K562 (cell line): ENCODE results near the gene VPS26A. TPM values are rescaled to one million over a fixed set of nuclear protein-coding genes. Genes with fewer than 3 reads are reported as not detected.
A peak's percentile ranks its signal among the peaks of the same experiment; 100 is the strongest.

Source experiments
- BRD4 ChIP-seq: fragments of 200-600 bp; sonication (generic); IDR thresholded peaks from 2 replicates; pipeline ENCODE4 v1.6.1; 2017; ENCODE audit warnings: inconsistent platforms
- DDX20 ChIP-seq: fragments of 450-650 bp; IDR thresholded peaks from 2 replicates; pipeline ENCODE4 v1.6.1; 2016; ENCODE audit warnings: missing genetic modification characterization, low read depth, mild to moderate bottlenecking, missing compliant biosample characterization, moderate library complexity
- E2F8 ChIP-seq: fragments of 450-650 bp; IDR thresholded peaks from 2 replicates; pipeline ENCODE4 v1.7.1; 2018; ENCODE audit warnings: mild to moderate bottlenecking, low read depth; ENCODE audit not compliant: partially characterized antibody
- FOXK2 ChIP-seq, 2 experiments: fragments of 450-650 bp; IDR thresholded peaks in 1 of 2; conservative IDR thresholded peaks in 1 of 2; 2 replicates each; pipeline ENCODE4 v1.6.1; 2016; ENCODE audit warnings: low read depth in 2 of 2, mild to moderate bottlenecking in 1 of 2
- ILF3 ChIP-seq: fragments of 450-650 bp; IDR thresholded peaks from 2 replicates; pipeline ENCODE4 v1.6.1; 2018; ENCODE audit warnings: antibody characterized with exemption, mild to moderate bottlenecking, moderate library complexity, borderline replicate concordance
- MCM5 ChIP-seq: fragments of 450-650 bp; IDR thresholded peaks from 2 replicates; pipeline ENCODE4 v1.6.1; 2016; ENCODE audit warnings: low read depth
- POLR2G ChIP-seq: fragments of 200-400 bp; formaldehyde crosslinking; IDR thresholded peaks from 2 replicates; pipeline ENCODE4 v1.6.1; 2017; ENCODE audit warnings: low read depth, mild to moderate bottlenecking, antibody characterized with exemption, low read length, moderate library complexity
- RFX1 ChIP-seq: fragments of 450-650 bp; IDR thresholded peaks from 2 replicates; pipeline ENCODE4 v1.6.1; 2016; ENCODE audit warnings: mild to moderate bottlenecking, moderate library complexity
- TCF7 ChIP-seq: sonication (generic); IDR thresholded peaks from 2 replicates; pipeline ENCODE4 v1.6.1; 2016; ENCODE audit warnings: antibody characterized with exemption, borderline replicate concordance
- YBX1 ChIP-seq: fragments of 450-650 bp; IDR thresholded peaks from 2 replicates; pipeline ENCODE4 v1.7.1; 2016; ENCODE audit warnings: mild to moderate bottlenecking
- ZFP36 ChIP-seq: fragments of 150-350 bp; IDR thresholded peaks from 2 replicates; pipeline ENCODE4 v1.6.1; 2018; ENCODE audit warnings: low read length, low read depth; ENCODE audit not compliant: partially characterized antibody
- ZNF124 ChIP-seq: sonication (generic); formaldehyde crosslinking; IDR thresholded peaks from 2 replicates; pipeline ENCODE4 v1.8.1; 2022; ENCODE audit warnings: missing genetic modification reagents
- ZNF140 ChIP-seq: fragments of 250-450 bp; sonication (Bioruptor Pico); IDR thresholded peaks from 2 replicates; pipeline ENCODE4 v1.8.0; 2021; ENCODE audit warnings: moderate library complexity, mild to moderate bottlenecking, inconsistent platforms
- ZNF143 ChIP-seq: sonication (generic); formaldehyde crosslinking; IDR thresholded peaks from 2 replicates; pipeline ENCODE4 v1.9.0; 2022; ENCODE audit warnings: mild to moderate bottlenecking, missing genetic modification reagents
- ZNF75A ChIP-seq: fragments of 450-650 bp; formaldehyde crosslinking; IDR thresholded peaks from 2 replicates; pipeline ENCODE4 v1.4.0; 2020; ENCODE audit warnings: mild to moderate bottlenecking
- polyA plus RNA-seq, 8 experiments: library from polyadenylated mRNA; depleted of rRNA in 4 of 8; stranded (reverse) in 5 of 8; unstranded in 3 of 8; fragments of >200 nt; fragmentation: Nextera tagmentation in 2 of 8; fragmentation: Illumina TruSeq in 1 of 8; extraction: Ambion mirVana in 2 of 8; extraction: Trizol in 1 of 8; gene quantifications; 2 replicates each; pipeline versions ENCODE4 v1.2.1 to v1.2.3, GENCODE V29; 2011 to 2014; ENCODE audit warnings: inconsistent platforms in 1 of 8, missing spikeins in 1 of 8
- total RNA-seq, 7 experiments: library from RNA; depleted of rRNA in 6 of 7; stranded (reverse); fragments of >200 nt in 6 of 7; fragmentation: Illumina TruSeq in 2 of 7; extraction: Trizol in 2 of 7; gene quantifications; 2 replicates each; pipeline versions ENCODE4 v1.2.1 to v1.2.3, GENCODE V29; 2011 to 2021; ENCODE audit warnings: low replicate concordance in 1 of 7
- TF ChIP-seq, protein P1 (sequence below), 2 experiments: fragments of 150-350 bp in 1 of 2; IDR thresholded peaks; 2 replicates each; pipeline ENCODE4 v1.6.1; 2012 to 2016; ENCODE audit warnings: low read depth in 2 of 2, low read length in 2 of 2, mild to moderate bottlenecking in 1 of 2, moderate library complexity in 1 of 2
- TF ChIP-seq, protein P2 (sequence below): sonication (generic); formaldehyde crosslinking; IDR thresholded peaks from 2 replicates; pipeline ENCODE4 v1.8.0; 2022; ENCODE audit warnings: mild to moderate bottlenecking, missing genetic modification reagents
- TF ChIP-seq, protein P3 (sequence below): fragments of 250-450 bp; sonication (Bioruptor Pico); IDR thresholded peaks from 2 replicates; pipeline ENCODE4 v1.5.0; 2021; ENCODE audit warnings: mild to moderate bottlenecking, borderline replicate concordance

Gene VPS26A
- total and polyA plus RNA-seq, 9 of the 15 experiments (the other 6 are each of a cell fraction or from before 2014, with no cell fraction given): 47.1 to 137 (median 69.3) TPM

DNA sequence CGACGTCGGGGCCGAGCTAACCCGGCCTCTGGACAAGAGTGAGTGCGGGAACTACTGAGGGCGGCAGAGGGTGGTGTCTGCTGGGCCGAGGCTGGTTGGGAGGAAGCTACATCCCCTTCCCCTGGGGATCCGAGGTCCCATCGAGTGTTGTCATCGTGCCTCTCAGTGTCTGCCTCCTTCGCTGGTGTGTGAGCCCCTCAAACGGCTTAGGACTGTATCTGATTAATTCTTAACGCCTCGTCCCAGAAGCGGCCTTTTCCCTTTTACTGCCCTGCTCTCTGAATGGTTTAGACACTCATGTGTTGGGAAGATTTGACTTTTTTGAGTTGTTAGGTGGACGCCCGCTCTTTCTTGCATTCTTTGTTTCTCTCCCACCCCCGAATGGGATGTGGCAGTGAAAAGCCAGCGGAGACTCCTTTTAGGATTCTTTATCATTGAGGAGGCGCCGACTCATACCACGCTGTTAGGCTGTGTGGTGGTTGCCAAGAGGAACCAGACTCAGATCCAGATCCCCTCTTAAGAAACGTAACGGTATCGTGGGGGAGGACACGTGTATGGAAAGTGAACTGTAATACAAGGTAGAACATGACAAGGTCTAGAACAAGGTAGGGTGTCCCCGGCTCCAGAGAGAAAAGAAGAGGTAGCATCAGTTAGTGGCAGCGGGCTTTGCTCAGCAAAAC is 56.7 kb downstream of the VPS26A start (continued):
- TF ChIP-seq, protein P1, sequence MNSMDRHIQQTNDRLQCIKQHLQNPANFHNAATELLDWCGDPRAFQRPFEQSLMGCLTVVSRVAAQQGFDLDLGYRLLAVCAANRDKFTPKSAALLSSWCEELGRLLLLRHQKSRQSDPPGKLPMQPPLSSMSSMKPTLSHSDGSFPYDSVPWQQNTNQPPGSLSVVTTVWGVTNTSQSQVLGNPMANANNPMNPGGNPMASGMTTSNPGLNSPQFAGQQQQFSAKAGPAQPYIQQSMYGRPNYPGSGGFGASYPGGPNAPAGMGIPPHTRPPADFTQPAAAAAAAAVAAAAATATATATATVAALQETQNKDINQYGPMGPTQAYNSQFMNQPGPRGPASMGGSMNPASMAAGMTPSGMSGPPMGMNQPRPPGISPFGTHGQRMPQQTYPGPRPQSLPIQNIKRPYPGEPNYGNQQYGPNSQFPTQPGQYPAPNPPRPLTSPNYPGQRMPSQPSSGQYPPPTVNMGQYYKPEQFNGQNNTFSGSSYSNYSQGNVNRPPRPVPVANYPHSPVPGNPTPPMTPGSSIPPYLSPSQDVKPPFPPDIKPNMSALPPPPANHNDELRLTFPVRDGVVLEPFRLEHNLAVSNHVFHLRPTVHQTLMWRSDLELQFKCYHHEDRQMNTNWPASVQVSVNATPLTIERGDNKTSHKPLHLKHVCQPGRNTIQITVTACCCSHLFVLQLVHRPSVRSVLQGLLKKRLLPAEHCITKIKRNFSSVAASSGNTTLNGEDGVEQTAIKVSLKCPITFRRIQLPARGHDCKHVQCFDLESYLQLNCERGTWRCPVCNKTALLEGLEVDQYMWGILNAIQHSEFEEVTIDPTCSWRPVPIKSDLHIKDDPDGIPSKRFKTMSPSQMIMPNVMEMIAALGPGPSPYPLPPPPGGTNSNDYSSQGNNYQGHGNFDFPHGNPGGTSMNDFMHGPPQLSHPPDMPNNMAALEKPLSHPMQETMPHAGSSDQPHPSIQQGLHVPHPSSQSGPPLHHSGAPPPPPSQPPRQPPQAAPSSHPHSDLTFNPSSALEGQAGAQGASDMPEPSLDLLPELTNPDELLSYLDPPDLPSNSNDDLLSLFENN (IDR thresholded peaks at IDR 0.05; ENCODE audit: low read depth in 2 of 2, low read length in 2 of 2): no peak
- TF ChIP-seq RFX1 (peak; percentile 61), E2F8 (no peak), ZNF140 (CRISPR knock-in tag) (no peak), MCM5 (no peak), BRD4 (0 out of 2 replicates have a peak, but pooled peaks have one; percentile 21), ZNF75A (CRISPR knock-in tag) (no peak), DDX20 (tag) (no peak), ZNF143 (CRISPR knock-in tag) (no peak), ZFP36 (no peak), YBX1 (no peak), FOXK2 (conservative IDR thresholded peaks at IDR 0.05 in 1 of 2, IDR thresholded peaks at IDR 0.05 in 1 of 2; ENCODE audit: low read depth in 2 of 2) (no peak), ILF3 (no peak), ZNF124 (CRISPR knock-in tag) (no peak), POLR2G (peak; percentile 45), TCF7 (no peak)
- TF ChIP-seq, protein P2, sequence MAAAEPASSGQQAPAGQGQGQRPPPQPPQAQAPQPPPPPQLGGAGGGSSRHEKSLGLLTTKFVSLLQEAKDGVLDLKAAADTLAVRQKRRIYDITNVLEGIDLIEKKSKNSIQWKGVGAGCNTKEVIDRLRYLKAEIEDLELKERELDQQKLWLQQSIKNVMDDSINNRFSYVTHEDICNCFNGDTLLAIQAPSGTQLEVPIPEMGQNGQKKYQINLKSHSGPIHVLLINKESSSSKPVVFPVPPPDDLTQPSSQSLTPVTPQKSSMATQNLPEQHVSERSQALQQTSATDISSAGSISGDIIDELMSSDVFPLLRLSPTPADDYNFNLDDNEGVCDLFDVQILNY: peak; percentile 90
- TF ChIP-seq, protein P3, sequence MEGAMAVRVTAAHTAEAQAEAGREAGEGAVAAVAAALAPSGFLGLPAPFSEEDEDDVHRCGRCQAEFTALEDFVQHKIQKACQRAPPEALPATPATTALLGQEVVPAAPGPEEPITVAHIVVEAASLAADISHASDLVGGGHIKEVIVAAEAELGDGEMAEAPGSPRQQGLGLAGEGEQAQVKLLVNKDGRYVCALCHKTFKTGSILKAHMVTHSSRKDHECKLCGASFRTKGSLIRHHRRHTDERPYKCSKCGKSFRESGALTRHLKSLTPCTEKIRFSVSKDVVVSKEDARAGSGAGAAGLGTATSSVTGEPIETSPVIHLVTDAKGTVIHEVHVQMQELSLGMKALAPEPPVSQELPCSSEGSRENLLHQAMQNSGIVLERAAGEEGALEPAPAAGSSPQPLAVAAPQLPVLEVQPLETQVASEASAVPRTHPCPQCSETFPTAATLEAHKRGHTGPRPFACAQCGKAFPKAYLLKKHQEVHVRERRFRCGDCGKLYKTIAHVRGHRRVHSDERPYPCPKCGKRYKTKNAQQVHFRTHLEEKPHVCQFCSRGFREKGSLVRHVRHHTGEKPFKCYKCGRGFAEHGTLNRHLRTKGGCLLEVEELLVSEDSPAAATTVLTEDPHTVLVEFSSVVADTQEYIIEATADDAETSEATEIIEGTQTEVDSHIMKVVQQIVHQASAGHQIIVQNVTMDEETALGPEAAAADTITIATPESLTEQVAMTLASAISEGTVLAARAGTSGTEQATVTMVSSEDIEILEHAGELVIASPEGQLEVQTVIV (CRISPR knock-in tag): no peak
